SJSA1 (cell line): ENCODE data around the gene METTL25B. TPM values are rescaled to one million over a fixed set of nuclear protein-coding genes. Genes with fewer than 3 reads are reported as not detected.
A peak's percentile ranks its signal among the peaks of the same experiment; 100 is the strongest.

ENCODE experiments used
- DNase-seq, 2 experiments: peaks; one replicate each; pipeline ENCODE4 v3.0.0-alpha.2; 2015 to 2020; ENCODE audit warnings: low spot score in 2 of 2, low read depth in 1 of 2
- H3K27ac ChIP-seq: fragments of 250-450 bp; sonication (Bioruptor Pico); 2 replicates; pipeline ENCODE4 v1.5.1; 2020; ENCODE audit warnings: mild to moderate bottlenecking, moderate library complexity
- H3K27me3 ChIP-seq: fragments of 250-450 bp; sonication (Bioruptor Pico); replicated peaks from 2 replicates; pipeline ENCODE4 v1.5.1; 2020; ENCODE audit warnings: mild to moderate bottlenecking, moderate library complexity
- H3K36me3 ChIP-seq: fragments of 250-450 bp; sonication (Bioruptor Pico); 2 replicates; pipeline ENCODE4 v1.5.1; 2020; ENCODE audit warnings: mild to moderate bottlenecking
- H3K4me1 ChIP-seq: fragments of 250-450 bp; sonication (Bioruptor Pico); replicated peaks from 2 replicates; pipeline ENCODE4 v1.6.1; 2021; ENCODE audit warnings: mild to moderate bottlenecking
- H3K4me3 ChIP-seq: fragments of 250-450 bp; sonication (Bioruptor Pico); 2 replicates; pipeline ENCODE4 v1.5.1; 2020; ENCODE audit warnings: mild to moderate bottlenecking
- H3K9me3 ChIP-seq: fragments of 250-450 bp; sonication (Bioruptor Pico); replicated peaks from 2 replicates; pipeline ENCODE4 v1.5.1; 2020; ENCODE audit warnings: mild to moderate bottlenecking
- total RNA-seq: library from RNA; depleted of rRNA; stranded (reverse); fragments of >200 nt; shearing (Covaris generic); gene quantifications from 2 replicates; pipeline ENCODE4 v1.2.3, GENCODE V29; 2014

METTL25B gene
- total RNA-seq, 1 experiment from 2014 or later = 6.4 TPM

DNA sequence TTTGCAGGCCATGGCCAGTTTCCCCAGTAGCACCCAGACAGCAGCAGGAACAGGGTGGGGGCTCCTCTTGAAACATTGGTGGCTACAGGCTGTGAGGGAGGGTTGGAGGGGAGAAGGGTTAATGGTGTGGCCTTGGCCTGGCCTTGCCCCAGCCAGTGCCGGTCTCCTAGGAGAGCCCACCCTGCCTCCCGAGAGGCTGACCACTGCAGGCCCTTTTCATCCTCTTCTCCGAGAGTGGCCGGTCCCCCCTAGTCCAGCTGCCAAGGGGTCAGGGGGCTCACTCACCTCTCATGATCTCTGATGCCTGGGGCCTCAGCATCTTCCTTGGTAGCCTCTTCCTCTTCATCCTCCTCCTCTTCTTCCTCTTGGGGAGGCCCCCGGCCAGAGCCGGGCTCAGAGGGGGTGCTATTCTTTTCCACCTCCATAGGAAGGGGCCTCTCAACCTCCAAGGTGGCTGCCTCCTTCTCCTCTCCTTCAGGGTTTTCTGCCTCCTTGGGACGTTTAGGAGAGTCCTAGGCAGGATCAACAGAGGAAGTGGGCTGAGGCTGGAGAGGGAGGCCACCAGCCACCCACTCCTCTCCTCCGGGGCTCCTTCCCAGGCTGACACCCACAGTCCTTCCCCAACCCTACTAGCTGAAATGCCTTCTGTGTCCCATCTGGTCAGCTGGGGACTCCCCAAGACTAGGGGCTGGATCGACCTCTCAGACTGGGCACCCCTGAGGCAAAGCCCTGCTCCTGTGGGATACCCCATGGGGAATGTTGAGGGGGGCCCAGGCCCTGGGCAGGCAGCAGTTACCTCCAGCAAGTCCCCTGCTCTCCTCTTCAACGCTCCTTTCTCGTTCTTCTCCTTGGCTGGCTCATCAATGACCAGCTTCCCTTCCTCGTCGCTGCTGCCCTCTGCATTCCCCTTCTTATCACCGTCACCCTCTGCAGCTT, 15.4 kb downstream of the METTL25B start:
- Histone ChIP-seq H3K9me3 (no peaks in the 10 kb centered on the region), H3K36me3 (peaks cover 76% of the 10 kb centered on the region), H3K27ac (no peak overlapping the region), H3K4me1 (peaks cover 48% of the 10 kb centered on the region), H3K27me3 (no peaks in the 10 kb centered on the region), H3K4me3 (no peak overlapping the region)
- DNase-seq = no peak

DNA sequence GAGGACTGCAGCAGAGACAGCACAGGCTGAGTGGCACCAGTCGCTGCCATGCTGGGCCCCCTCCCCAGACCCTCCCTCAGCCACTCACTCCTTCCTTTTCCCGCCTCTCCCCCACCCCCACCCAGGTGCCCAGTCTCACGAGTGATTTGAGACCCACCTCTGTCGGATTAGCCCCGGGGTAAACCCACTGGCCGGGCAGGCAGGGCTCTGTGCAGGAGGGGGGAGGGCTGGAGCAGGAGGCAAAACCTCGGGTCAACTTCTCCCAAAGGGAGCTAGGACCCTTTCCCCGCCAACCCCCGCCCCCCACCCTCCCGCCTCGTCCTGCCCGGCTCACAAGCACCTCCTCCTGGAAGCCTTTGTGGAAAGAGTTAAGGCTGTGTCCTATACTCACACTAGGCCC, 16.1 kb downstream of the METTL25B start:
- no peaks in the 10 kb centered on the region for H3K9me3 ChIP-seq
- H3K27me3 ChIP-seq = no peaks in the 10 kb centered on the region
- no peak overlapping the region for H3K4me3 ChIP-seq
- peaks cover 78% of the 10 kb centered on the region for H3K36me3 ChIP-seq
- no peak overlapping the region for H3K27ac ChIP-seq
- peaks cover 55% of the 10 kb centered on the region for H3K4me1 ChIP-seq
- DNase-seq = no peak

DNA sequence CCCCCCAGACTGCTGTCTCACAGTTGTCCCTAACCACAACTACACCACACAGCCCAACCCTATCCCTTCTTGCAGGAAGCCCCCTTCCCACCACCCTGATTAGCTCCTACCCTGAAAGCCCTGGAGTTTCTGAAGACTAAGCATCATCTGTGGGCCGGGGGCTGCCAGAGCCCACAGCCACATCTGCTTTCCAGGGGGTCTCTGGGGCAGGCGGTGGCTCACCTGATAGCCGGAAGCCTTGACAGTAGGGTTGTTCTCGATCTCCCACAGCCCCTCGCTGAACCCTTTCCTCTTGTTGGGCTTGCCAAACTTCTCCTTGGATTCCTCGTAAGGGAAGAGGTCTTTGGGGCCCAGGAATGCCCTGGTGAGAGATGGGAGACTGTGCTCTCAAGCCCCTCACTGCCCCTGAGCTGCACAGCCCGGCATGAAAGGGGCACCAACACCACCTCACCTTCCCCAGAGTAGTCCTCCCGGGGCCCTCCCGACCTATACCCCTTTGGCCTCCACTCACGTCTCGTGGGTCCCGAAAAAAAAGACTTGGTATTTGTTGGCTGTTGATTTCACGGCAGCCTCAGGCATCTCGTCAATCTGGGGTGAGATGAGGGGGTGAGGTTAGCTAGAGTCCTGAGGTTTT, 16.6 kb downstream of the METTL25B start:
- Histone ChIP-seq H3K4me1 (peaks cover 59% of the 10 kb centered on the region), H3K27ac (no peak overlapping the region), H3K36me3 (peaks cover 78% of the 10 kb centered on the region), H3K27me3 (no peaks in the 10 kb centered on the region), H3K4me3 (no peak overlapping the region), H3K9me3 (no peaks in the 10 kb centered on the region)
- no peak for DNase-seq

GRCh38 chr1:156745881-156746280, 17.6 kb downstream of the METTL25B start:
- H3K9me3 ChIP-seq = no peaks in the 10 kb centered on the region
- H3K27ac ChIP-seq = peak overlapping the region; percentile 100
- peaks cover 78% of the 10 kb centered on the region for H3K36me3 ChIP-seq
- H3K27me3 ChIP-seq = no peaks in the 10 kb centered on the region
- H3K4me3 ChIP-seq = no peak overlapping the region
- no peak for DNase-seq
- peaks cover 54% of the 10 kb centered on the region for H3K4me1 ChIP-seq

DNA sequence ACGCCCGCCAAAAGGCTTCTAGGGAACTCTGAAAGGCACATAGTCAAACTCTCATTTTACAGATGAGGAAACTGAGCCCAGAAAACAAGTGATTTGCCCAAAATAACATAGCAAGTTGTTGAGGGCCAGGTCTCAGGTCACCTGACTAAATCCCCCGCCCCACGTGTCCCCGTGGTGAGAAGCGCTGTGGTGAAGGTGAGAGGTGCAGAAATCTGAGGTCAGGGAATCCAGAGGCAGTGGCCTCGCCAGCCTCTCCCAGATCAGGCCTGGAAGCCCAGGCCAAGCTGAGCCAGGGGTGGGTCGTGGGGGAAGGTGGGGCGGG, 18.1 kb downstream of the METTL25B start:
- H3K36me3 ChIP-seq = peaks cover 81% of the 10 kb centered on the region
- H3K27ac ChIP-seq = peak overlapping the region; percentile 100
- H3K9me3 ChIP-seq = no peaks in the 10 kb centered on the region
- peak overlapping the region; percentile 38 for H3K4me3 ChIP-seq
- no peak for DNase-seq
- no peaks in the 10 kb centered on the region for H3K27me3 ChIP-seq
- H3K4me1 ChIP-seq = peaks cover 52% of the 10 kb centered on the region

DNA sequence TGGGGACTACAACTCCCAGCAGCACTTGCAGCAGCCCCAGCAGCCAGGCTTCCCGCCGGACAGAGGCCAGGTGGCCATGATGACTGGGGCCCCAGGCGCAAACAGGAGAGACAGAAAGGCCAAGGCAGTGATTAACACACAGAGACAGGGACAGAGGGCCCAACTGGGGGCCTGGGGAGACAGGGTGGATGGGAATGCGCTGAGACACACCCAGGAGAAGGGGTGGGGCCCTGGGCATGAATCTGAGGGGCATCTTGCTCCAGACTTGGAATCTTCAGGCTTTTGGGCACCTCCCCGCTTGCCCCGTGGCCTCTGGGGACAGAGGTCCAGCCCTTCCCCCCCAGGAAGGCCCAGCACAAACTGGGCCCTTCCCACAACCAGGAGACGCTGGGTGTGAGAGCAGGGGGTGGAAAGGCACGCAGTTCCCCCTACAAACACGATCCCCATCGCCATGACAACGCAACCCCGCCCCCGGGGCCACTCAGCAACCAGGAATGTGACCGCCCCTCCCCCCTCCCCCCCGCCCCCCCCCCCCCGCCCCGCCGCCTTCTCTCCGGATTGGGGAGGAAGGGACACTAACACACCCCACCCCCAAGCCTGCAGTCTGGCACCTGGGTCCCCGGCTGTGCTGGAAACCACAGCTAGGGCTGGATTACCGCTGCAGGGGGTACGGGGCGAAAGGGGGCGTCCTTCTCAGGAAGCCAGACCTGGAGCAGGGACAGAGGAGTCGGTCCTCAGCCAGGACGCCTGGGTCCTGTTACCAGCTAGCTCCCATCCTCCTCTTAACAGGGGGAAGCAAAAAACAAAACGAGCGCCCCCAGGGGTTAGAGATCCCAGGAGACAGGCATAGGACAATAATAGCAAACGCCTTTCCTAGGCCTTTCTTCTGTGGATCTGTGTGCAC, 18.7 kb downstream of the METTL25B start:
- Histone ChIP-seq H3K9me3 (no peaks in the 10 kb centered on the region), H3K36me3 (peaks cover 78% of the 10 kb centered on the region), H3K4me1 (peaks cover 46% of the 10 kb centered on the region), H3K27me3 (no peaks in the 10 kb centered on the region), H3K4me3 (peak overlapping the region; percentile 38), H3K27ac (peak overlapping the region; percentile 100)
- DNase-seq = peak; percentile 96 to 99

GRCh38 chr1:156747742-156748669, 19.7 kb downstream of the METTL25B start:
- Histone ChIP-seq H3K4me3 (peak overlapping the region; percentile 82), H3K27me3 (no peaks in the 10 kb centered on the region), H3K9me3 (no peaks in the 10 kb centered on the region), H3K36me3 (peaks cover 73% of the 10 kb centered on the region), H3K27ac (peak overlapping the region; percentile 100), H3K4me1 (peaks cover 49% of the 10 kb centered on the region)
- peak in 1 of 2 experiments; percentile 44 for DNase-seq

DNA sequence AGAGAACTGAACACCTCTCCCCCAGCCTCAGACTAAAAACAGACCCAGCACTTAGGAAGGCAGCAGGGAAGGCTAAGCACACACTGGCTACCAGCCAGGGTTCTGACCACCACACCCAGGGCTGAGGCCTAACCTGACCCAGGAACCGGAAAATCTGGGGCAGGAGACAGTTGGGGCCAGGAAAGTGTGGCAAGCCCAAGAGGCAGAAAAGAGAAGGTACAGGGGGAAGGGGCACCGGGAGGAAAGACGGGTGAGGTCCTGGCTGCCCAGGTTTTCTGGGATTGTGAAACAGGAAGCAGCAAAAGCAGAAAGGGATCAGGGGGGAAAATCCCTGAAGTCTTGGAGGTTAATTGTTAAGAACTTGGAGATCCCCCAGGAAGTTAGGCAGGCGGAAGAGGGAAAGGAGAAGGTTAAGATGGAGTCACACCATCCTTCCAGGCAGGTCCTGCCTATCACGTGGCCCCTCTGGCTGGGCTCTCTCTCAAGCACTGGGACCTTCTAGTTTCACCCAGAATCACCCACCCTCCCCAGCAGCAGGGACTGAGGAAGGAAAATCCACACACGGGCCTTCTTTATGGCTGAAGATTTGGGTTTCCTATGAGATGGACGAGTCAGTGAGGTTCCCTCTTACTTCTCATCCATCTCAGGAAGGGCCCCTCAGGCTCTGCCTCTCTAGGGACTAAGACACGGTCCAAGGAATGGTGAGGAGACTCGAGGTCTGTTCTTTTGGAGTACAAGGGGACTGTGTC, 20.6 kb downstream of the METTL25B start:
- H3K36me3 ChIP-seq = peaks cover 65% of the 10 kb centered on the region
- no peaks in the 10 kb centered on the region for H3K27me3 ChIP-seq
- peak overlapping the region; percentile 100 for H3K27ac ChIP-seq
- H3K9me3 ChIP-seq = no peaks in the 10 kb centered on the region
- peak; percentile 56 to 59 for DNase-seq
- H3K4me1 ChIP-seq = peaks cover 49% of the 10 kb centered on the region
- H3K4me3 ChIP-seq = peak overlapping the region; percentile 82

DNA sequence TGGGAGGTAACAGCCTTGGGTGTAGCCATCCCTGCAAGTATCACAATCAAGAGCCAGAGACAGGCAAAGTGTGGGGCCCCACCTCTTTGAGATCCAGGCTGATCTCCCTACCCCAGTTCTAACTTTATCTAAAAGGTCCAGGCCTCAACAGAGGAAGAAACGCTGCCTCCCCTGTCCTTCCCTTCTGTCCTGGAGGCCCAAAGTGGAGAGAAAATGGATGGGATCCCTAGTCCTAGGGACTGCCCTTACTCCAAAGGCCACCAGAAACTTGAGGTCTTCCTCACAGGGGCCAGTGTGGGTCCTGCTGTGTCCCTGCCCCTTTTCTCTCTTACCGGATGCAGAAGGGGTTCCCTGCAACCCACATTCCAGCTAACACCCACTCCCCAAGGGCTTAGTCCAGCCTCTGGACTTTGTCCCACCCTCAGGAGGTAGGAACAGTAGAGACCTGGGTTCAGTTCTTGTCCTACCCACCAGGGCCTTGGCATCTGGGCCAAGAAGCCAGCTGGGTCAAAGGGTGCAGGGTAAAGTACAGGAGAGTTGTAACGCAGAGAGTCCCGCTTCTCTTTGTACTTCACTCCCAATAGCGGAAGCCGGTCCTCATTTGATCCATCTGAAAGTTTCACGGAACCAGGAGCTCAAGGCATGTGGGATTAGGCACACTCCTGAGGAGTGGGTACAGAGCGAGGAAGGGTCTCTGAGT, 21.3 kb downstream of the METTL25B start:
- H3K9me3 ChIP-seq = no peaks in the 10 kb centered on the region
- peak overlapping the region; percentile 82 for H3K4me3 ChIP-seq
- H3K27ac ChIP-seq = peak overlapping the region; percentile 100
- peaks cover 61% of the 10 kb centered on the region for H3K36me3 ChIP-seq
- no peaks in the 10 kb centered on the region for H3K27me3 ChIP-seq
- DNase-seq = no peak
- peaks cover 49% of the 10 kb centered on the region for H3K4me1 ChIP-seq

GRCh38 chr1:156750191-156750672, 22.0 kb downstream of the METTL25B start:
- DNase-seq = peak in 1 of 2 experiments; percentile 28
- Histone ChIP-seq H3K9me3 (no peaks in the 10 kb centered on the region), H3K27me3 (no peaks in the 10 kb centered on the region), H3K27ac (peak overlapping the region; percentile 100), H3K4me1 (peaks cover 49% of the 10 kb centered on the region), H3K4me3 (peak overlapping the region; percentile 82), H3K36me3 (peaks cover 54% of the 10 kb centered on the region)

DNA sequence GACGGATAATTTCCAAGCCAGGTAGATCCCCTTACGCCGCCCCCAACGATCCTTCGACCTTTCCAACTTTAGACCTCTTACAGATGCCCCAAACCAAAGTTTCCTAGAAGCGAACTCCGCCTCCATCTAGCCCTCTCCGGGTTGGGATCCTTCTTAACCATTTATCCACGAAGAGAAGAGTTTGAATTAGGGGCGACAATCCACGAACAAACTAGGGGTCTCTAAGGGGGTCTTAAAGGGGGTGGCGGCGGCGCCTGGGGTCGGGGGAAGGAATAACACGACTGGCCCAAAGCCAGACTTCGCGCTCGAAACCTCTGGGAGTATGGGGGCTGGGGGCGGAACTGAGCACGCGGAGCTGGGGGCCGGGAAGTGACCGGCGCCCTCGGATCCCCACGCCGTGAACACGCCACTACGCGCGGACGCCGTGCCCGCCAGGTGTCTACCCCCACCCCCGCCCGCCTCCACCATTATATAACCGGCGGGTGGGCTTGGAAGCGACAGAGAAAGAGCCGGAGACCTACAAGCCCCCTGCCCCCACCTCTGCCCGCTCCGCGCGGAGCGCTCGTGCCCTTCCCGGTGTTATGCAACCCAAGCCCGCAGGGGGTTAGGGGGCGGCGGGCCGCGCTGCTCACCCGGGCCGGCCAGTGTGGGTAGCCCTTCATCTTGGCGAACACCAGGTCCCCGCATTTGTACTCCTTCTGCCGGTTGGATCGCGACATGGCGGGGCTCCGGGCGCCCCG, 22.6 kb downstream of the METTL25B start:
- H3K4me1 ChIP-seq = peaks cover 46% of the 10 kb centered on the region
- H3K36me3 ChIP-seq = peaks cover 48% of the 10 kb centered on the region
- H3K27me3 ChIP-seq = no peaks in the 10 kb centered on the region
- no peaks in the 10 kb centered on the region for H3K9me3 ChIP-seq
- DNase-seq = peak in 1 of 2 experiments; percentile 41
- peak overlapping the region; percentile 82 for H3K4me3 ChIP-seq
- peak overlapping the region; percentile 100 for H3K27ac ChIP-seq
